ENCODE measurements around the gene TTC24.
"Not testable (repeated sequence)": the region's sequence is repeated elsewhere in the genome, so short reads cannot be mapped to it uniquely, and the experiment has no call there.

TTC24 gene

GRCh38 chr1:156615946-156616345 lies 36.4 kb downstream of the TTC24 start:
- DNase-seq: no peak

GRCh38 chr1:156616463-156616862 lies 36.9 kb downstream of the TTC24 start:
- peak; percentile 60 for DNase-seq

GRCh38 chr1:156618853-156619581 lies 39.5 kb downstream of the TTC24 start, which contains the start of gene HAPLN2:
TSS of gene HAPLN2 (plus strand) at chr1:156619415. CDS start at chr1:156623491, 4,076 bp downstream.
- DNase-seq: peak; percentile 21

- DNase-seq: no peak
Measured at GRCh38 chr1:156619582-156619955, 40.0 kb downstream of the TTC24 start.

GRCh38 chr1:156622581-156623297 lies 43.2 kb downstream of the TTC24 start:
- no peak for DNase-seq

GRCh38 chr1:156623946-156624813 lies 44.7 kb downstream of the TTC24 start:
- peak; percentile 58 for DNase-seq

GRCh38 chr1:156624814-156625435 lies 45.4 kb downstream of the TTC24 start:
- DNase-seq: no peak

GRCh38 chr1:156625436-156626078 lies 46.0 kb downstream of the TTC24 start:
- peak; percentile 46 for DNase-seq

- DNase-seq: no peak
Measured at GRCh38 chr1:156626079-156626438, 46.5 kb downstream of the TTC24 start.

- peak; percentile 69 for DNase-seq
Measured at GRCh38 chr1:156627313-156627880, 47.9 kb downstream of the TTC24 start.

GRCh38 chr1:156629823-156630449 lies 50.4 kb downstream of the TTC24 start:
- DNase-seq: no peak

- not testable (repeated sequence) for DNase-seq
Measured at GRCh38 chr1:156631152-156631551, 51.6 kb downstream of the TTC24 start.

- no peak for DNase-seq
Measured at GRCh38 chr1:156632355-156632754, 52.8 kb downstream of the TTC24 start.
